SHP77 (cell line): ENCODE measurements around the gene CASR.
A peak's percentile ranks its signal among the peaks of the same experiment; 100 is the strongest.

Experiments used
- DNase-seq, 2 experiments: peaks; one replicate each; lab custom pipeline; 2025; lab: John Stamatoyannopoulos, UW

Gene CASR

GRCh38 chr3:122257644-122258364 lies 74.3 kb downstream of the CASR start:
- DNase-seq: no peak

GRCh38 chr3:122258757-122259371 lies 75.4 kb downstream of the CASR start:
- peak; percentile 49 to 74 for DNase-seq

- no peak for DNase-seq
Measured at GRCh38 chr3:122260206-122260605, 76.7 kb downstream of the CASR start.

GRCh38 chr3:122263058-122263457 lies 79.6 kb downstream of the CASR start:
- DNase-seq: no peak

- no peak for DNase-seq
Measured at GRCh38 chr3:122263974-122264588, 80.6 kb downstream of the CASR start.

GRCh38 chr3:122265957-122266356 lies 82.5 kb downstream of the CASR start:
- no peak for DNase-seq

GRCh38 chr3:122268257-122269024 lies 85.0 kb downstream of the CASR start:
- no peak for DNase-seq

- no peak for DNase-seq
Measured at GRCh38 chr3:122269045-122269444, 85.6 kb downstream of the CASR start.

- DNase-seq: no peak
Measured at GRCh38 chr3:122271246-122271898, 87.9 kb downstream of the CASR start.

- DNase-seq: no peak
Measured at GRCh38 chr3:122272879-122273278, 89.4 kb downstream of the CASR start.

- no peak for DNase-seq
Measured at GRCh38 chr3:122273498-122273897, 90.0 kb downstream of the CASR start.

GRCh38 chr3:122281891-122282290 lies 98.4 kb downstream of the CASR start:
- no peak for DNase-seq

- DNase-seq: peak in 1 of 2 experiments; percentile 6
Measured at GRCh38 chr3:122283796-122284445, 100.5 kb downstream of the CASR start.

- no peak for DNase-seq
Measured at GRCh38 chr3:122284486-122284885, 101.0 kb downstream of the CASR start.

GRCh38 chr3:122294359-122294758 lies 110.9 kb downstream of the CASR start:
- no peak for DNase-seq

GRCh38 chr3:122295266-122296062 lies 112.0 kb downstream of the CASR start:
- no peak for DNase-seq

- no peak for DNase-seq
Measured at GRCh38 chr3:122298239-122298638, 114.8 kb downstream of the CASR start.

GRCh38 chr3:122299215-122299614 lies 115.7 kb downstream of the CASR start:
- no peak for DNase-seq

GRCh38 chr3:122299872-122300460 lies 116.5 kb downstream of the CASR start:
- peak in 1 of 2 experiments; percentile 2 for DNase-seq

- no peak for DNase-seq
Measured at GRCh38 chr3:122301063-122301462, 117.6 kb downstream of the CASR start.
